ENCODE measurements around the gene JAKMIP2. TPM values are rescaled to one million over a fixed set of nuclear protein-coding genes. Genes with fewer than 3 reads are reported as not detected.

The JAKMIP2 gene
- total and polyA plus RNA-seq, 11 donors: under 0.01 to 1.5 (median 0.16) TPM; not detected in 1

DNA sequence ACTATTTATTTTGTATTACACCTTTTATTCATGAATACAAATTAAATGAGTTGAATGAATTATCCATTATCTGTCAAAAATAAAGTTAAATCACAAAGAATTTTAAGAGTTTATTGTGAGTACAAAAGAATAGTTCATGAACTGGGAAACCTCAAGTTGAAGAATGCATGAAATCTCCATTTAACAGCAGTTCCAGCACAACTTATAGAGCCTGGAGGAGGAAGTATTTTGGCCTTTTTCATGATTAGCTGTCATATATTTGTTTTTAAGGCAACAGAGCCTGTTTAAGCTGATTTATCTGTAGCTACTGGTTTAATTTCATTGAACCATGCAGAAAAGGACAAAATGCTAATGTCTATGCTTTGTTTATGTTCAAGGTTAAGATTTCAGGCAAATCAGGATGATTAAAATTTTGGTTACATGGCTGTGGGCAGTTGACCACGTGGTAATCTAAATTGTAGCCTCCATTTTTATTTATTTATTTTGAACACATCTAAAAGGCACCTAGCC lies 36.8 kb upstream of the JAKMIP2 start:
- H3K27ac ChIP-seq: no peak overlapping the region
- WGBS, 4 donors: 48 to 51% (median 50%) methylated on average over 1 of the region's 1 CpG

DNA sequence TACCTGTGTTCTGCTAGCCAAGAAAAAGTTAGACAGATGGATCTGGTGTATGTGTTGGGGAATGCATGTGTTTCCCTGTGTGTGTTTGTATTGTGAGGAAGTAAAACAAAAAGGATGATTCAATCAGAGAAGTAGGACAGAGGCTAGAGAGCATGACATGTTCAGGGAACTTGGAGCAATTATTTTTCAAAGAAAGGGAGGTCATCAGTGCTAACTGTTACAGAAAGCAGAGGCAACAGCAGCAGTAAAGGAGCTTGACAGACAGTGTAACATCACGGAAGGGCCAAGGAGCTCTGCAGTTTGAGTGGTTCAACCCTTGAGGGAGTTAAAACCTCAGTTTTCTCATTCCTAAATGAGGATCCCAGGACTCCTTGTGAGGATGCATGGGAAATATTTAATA lies 35.8 kb upstream of the JAKMIP2 start:
- 49 to 65% (median 55%) methylated on average over 1 of the region's 1 CpG for WGBS, 4 donors
- no peak for ATAC-seq

More for the DNA sequence above, 36.8 kb upstream of the JAKMIP2 start:
- Histone ChIP-seq H3K4me1 (peaks cover 0 to 7% (median 0%) of the 10 kb centered on the region in 12 donors), H3K36me3 (no peaks in the 10 kb centered on the region), H3K27me3 (peaks cover 0 to 5% (median 0%) of the 10 kb centered on the region in 9 donors), H3K4me3 (no peak overlapping the region), H3K9me3 (peaks cover 0 to 5% (median 0%) of the 10 kb centered on the region in 12 donors)
- no peak for ATAC-seq
- intact Hi-C loops (cut with DNase I): no loop called here
- TF ChIP-seq POLR2A (IDR thresholded peaks at IDR 0.05) (no peak), CTCF (IDR thresholded peaks at IDR 0.05) (no peak)
- no peak for DNase-seq

GRCh38 chr5:147813696-147814095 lies 31.2 kb upstream of the JAKMIP2 start:
- peaks cover 0 to 4% (median 0%) of the 10 kb centered on the region in 12 donors for H3K4me1 ChIP-seq
- ATAC-seq (no peak), DNase-seq (no peak)
- H3K4me3 ChIP-seq: no peak overlapping the region
- 52 to 78% (median 73%) methylated on average over 1 of the region's 1 CpG for WGBS, 4 donors
- H3K27ac ChIP-seq: no peak overlapping the region
- H3K27me3 ChIP-seq: no peaks in the 10 kb centered on the region
- TF ChIP-seq CTCF (IDR thresholded peaks at IDR 0.05) (no peak), POLR2A (IDR thresholded peaks at IDR 0.05) (no peak)
- H3K9me3 ChIP-seq: peaks cover 0 to 5% (median 0%) of the 10 kb centered on the region in 12 donors
- H3K36me3 ChIP-seq: no peaks in the 10 kb centered on the region
- intact Hi-C loops (cut with DNase I): no loop called here

More for the DNA sequence above, 35.8 kb upstream of the JAKMIP2 start:
- no peak for DNase-seq
- Histone ChIP-seq H3K9me3 (peaks cover 0 to 5% (median 0%) of the 10 kb centered on the region in 12 donors), H3K4me1 (peaks cover 0 to 7% (median 0%) of the 10 kb centered on the region in 12 donors), H3K27me3 (peaks cover 0 to 5% (median 0%) of the 10 kb centered on the region in 9 donors), H3K27ac (no peak overlapping the region), H3K36me3 (no peaks in the 10 kb centered on the region), H3K4me3 (no peak overlapping the region)
- intact Hi-C loops (cut with DNase I): no loop called here
- no peak for TF ChIP-seq CTCF (IDR thresholded peaks at IDR 0.05)
- no peak for TF ChIP-seq POLR2A (IDR thresholded peaks at IDR 0.05)

- 50 to 62% (median 59%) methylated on average over 5 of the region's 5 CpGs for WGBS, 4 donors
- ATAC-seq: no peak
- Histone ChIP-seq H3K9me3 (peaks cover 0 to 5% (median 0%) of the 10 kb centered on the region in 12 donors), H3K4me1 (peaks cover 0 to 6% (median 0%) of the 10 kb centered on the region in 12 donors), H3K36me3 (no peaks in the 10 kb centered on the region), H3K4me3 (no peak overlapping the region), H3K27me3 (peaks cover 0 to 12% (median 0%) of the 10 kb centered on the region in 9 donors), H3K27ac (no peak overlapping the region)
- intact Hi-C loops (cut with DNase I): no loop called here
- TF ChIP-seq POLR2A (IDR thresholded peaks at IDR 0.05) (no peak), CTCF (IDR thresholded peaks at IDR 0.05) (no peak)
- DNase-seq: no peak
Observed at GRCh38 chr5:147809830-147810666, 27.5 kb upstream of the JAKMIP2 start.

Measured in heart left ventricle (tissue), 16 donors.